ENCODE measurements around the gene TEX22. TPM values are rescaled to one million over a fixed set of nuclear protein-coding genes. Genes with fewer than 3 reads are reported as not detected.

TEX22 gene
- total RNA-seq, 1 donor from 2014 or later: 5.7 TPM

DNA sequence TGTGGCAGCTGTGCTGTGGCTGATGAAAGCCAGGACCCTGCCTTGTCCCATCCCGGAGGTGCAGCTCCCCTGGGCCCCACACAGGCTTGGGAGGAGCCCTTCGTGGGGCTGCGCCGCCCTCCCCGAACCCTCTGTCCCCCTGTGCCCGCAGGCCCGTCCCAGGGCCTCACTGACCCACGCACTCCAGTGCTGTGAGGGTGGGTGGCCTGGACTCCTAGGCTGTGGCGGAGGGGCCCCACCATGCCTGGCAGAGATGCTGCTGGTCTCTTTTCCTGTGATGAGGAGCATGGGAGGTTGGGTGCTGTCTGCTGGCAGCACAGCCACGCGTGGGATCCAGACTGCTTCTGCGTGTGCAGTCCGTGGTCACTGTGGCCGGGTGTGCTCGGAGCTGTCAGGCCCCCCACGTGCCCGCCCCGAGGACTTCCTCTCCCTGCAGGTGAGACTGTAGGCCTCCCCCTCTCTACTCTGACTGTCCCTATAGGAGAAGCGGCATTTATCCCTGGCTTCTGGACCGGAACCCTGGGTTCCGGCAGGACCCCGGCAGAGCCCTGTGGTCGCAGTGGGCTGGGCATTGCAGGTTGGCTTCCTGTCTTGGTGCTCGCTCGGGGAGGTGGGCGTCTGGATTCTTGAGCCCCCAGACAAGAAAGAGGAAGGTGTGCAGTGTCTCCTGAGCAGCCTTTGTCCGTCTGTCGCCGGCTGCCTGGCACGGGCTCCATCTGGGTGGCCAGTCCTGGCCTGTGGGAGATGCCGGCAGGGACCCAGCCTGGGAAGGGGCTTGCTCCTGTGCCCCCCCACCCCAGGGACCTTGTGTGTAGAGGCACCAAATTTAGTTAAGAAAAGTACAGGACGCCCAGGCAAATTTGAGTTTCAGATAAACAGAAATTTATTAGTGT lies 23.6 kb downstream of the TEX22 start:
- no peak for DNase-seq
- peaks cover 16% of the 10 kb centered on the region for H3K36me3 Mint-ChIP-seq (ENCODE audit: low read depth)
- H3K4me1 Mint-ChIP-seq: peaks cover 23% of the 10 kb centered on the region
- peak overlapping the region; percentile 65 for H3K27ac Mint-ChIP-seq
- intact Hi-C loops (cut with micrococcal nuclease): no loop called here
- H3K27me3 Mint-ChIP-seq: no peaks in the 10 kb centered on the region
- no peaks in the 10 kb centered on the region for H3K9me3 Mint-ChIP-seq
- H3K4me3 Mint-ChIP-seq: peak overlapping the region; percentile 94

DNA sequence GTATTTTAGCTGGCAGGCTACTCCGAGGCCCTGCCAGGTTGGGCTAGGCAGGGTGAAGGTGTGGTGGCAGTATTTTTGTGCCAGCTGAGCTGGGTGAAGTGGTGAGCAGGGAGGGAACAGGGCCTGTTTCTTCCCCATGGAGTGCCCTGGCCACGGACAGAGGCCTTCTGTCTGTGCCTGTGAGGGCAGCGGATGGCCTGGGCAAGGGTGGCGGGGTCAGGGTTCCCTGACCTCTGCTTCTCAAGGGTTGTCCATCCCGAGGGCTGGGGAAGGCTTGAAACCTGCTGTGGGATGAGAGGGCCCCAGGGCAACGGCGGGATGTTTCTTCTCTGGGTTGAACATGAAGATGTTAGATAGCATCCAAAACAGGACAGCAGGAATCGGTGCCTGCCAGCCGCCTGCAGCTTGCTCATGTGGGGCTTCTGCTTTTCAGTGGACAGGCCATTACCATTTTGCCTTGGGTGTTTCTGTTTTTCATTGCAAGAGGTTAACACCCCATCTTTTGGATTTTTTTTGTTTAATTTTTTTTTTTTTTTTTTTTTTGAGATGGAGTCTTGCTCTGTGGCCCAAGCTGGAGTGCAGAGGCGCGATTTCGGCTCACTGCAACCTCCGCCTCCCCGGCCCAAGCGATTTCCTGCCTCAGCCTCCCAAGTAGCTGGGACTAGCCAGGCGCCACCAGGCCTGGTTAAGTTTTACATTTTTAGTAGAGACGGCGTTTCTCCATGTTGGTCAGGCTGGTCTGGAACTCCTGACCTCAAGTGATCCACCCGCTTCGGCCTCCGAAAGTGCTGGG lies 24.6 kb downstream of the TEX22 start:
- H3K36me3 Mint-ChIP-seq (ENCODE audit: low read depth): peaks cover 25% of the 10 kb centered on the region
- intact Hi-C loops (cut with micrococcal nuclease): no loop called here
- peaks cover 23% of the 10 kb centered on the region for H3K4me1 Mint-ChIP-seq
- H3K27me3 Mint-ChIP-seq: no peaks in the 10 kb centered on the region
- peak overlapping the region; percentile 64 for H3K27ac Mint-ChIP-seq
- DNase-seq: no peak
- no peaks in the 10 kb centered on the region for H3K9me3 Mint-ChIP-seq
- no peak overlapping the region for H3K4me3 Mint-ChIP-seq

DNA sequence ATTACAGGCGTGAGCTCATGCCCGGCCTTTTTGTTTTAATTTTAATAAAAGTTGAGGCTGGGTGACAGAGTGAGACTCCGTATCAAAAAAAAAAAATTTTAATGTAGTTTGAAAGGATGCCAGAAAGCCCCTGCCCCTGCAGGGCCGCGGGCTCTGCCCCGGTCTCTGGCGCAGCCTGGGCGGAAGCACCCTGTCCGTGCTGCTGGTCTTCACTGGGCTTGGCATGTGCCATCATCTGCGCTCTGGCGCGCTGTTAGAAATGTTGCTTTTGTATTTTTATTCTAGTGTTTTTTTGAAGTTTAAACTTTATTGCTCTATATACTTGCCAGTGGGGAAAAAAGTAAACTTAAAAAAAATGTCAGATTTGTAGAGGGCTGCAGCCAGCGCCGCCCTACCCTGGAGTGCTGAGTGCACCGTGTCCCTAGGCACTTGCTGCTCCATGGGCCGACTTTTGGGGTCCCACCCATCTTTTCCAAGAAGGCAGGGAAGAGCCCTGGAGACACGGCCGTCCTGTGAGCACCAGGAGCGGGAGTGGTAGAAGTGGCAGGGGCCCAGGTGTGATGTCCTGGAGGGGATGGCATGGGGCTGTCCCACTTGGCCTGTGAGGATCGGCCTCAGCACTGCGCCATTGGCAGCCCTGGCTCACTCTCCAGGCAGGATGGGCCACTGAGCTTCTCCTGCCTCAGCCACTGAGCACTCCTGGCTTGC lies 25.3 kb downstream of the TEX22 start:
- Mint-ChIP-seq H3K9me3 (no peaks in the 10 kb centered on the region), H3K4me3 (no peak overlapping the region), H3K36me3 (ENCODE audit: low read depth) (peaks cover 30% of the 10 kb centered on the region), H3K27me3 (no peaks in the 10 kb centered on the region), H3K27ac (peak overlapping the region; percentile 29), H3K4me1 (peaks cover 22% of the 10 kb centered on the region)
- intact Hi-C loops (cut with micrococcal nuclease): no loop called here
- DNase-seq: no peak

DNA sequence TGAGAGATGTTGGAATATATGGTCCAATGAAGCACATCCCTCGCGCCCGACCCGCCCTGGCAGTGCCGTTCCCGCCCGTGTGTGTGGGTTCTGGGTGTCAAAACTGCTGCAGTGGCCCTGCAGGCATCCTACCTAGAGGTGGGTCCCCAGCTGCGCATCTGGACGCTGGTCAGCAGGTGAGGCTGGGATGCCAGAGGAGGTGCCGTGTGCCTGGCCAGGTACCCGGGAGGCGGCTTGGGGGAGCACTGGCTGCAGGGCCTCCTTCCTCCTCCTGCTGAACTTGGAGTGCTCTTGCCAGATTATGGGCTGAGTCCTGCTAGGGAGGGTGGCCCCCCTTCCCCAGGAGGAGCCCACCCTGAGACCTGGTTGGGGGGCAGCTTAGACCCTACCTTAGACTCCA lies 26.5 kb downstream of the TEX22 start:
- Mint-ChIP-seq H3K9me3 (no peaks in the 10 kb centered on the region), H3K4me3 (no peak overlapping the region), H3K27ac (no peak overlapping the region), H3K27me3 (no peaks in the 10 kb centered on the region), H3K4me1 (peaks cover 20% of the 10 kb centered on the region), H3K36me3 (ENCODE audit: low read depth) (peaks cover 36% of the 10 kb centered on the region)
- intact Hi-C loops (cut with micrococcal nuclease): no loop called here
- no peak for DNase-seq

DNA sequence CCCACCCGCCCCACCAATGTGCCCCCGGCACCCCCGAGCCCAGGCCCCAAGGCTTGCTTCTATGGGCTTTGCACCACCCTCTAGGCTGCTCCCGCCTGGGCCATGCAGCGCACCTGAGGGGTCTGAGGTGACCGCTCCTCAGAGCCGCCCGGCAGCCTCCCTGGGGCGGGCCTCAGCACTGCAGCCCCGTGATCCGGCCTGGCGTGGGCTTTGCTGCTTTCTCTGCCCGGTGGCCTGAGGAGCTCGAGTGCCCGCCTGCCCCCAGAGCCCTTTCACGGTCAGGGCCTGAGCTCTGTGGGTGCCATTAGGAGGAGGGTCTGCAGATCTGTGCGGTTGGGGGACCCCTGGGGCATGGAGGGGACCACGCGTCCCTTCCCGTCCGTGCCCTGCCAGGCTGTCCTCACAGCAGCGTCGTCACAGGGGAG lies 27.5 kb downstream of the TEX22 start:
- Mint-ChIP-seq H3K4me3 (no peak overlapping the region), H3K4me1 (peaks cover 19% of the 10 kb centered on the region), H3K9me3 (no peaks in the 10 kb centered on the region), H3K27me3 (no peaks in the 10 kb centered on the region), H3K27ac (no peak overlapping the region), H3K36me3 (ENCODE audit: low read depth) (peaks cover 44% of the 10 kb centered on the region)
- intact Hi-C loops (cut with micrococcal nuclease): no loop called here
- no peak for DNase-seq

DNA sequence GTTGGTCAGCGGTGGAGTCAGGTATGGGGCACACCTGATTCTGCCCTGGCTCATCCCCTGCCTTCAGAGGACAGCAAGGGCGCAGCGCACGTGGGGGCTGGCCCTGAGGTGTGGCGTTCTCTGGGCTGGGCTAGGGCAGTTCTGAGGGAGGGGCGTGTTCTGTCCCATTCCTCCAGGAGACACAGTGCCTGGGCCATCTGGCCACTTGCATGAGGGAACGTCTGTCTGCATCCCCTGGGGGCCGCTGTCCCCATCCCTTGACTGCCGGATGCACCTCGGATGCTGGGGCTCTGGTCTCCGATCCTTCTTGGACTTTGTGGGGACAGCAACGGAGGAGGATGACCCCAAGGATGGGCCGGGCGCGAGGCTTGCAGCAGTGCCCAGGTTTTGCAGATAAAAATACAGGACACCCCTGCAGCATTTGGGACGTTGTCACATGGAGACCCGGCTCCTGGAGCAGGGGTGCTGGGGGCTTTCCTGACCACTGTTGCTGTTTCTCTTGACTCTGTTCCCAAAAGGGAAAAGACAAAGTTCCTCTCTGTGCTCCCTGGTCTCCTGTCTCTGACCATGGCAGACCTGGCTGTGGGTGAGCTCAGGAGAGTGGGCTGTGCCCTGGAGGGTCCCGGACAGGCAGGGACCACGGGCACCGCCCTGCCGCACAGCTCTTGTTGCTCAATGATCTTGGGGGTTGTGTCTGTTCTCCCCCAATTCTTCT lies 28.2 kb downstream of the TEX22 start:
- intact Hi-C loops (cut with micrococcal nuclease): no loop called here
- Mint-ChIP-seq H3K4me3 (no peak overlapping the region), H3K27me3 (no peaks in the 10 kb centered on the region), H3K9me3 (no peaks in the 10 kb centered on the region), H3K27ac (no peak overlapping the region), H3K4me1 (peaks cover 17% of the 10 kb centered on the region), H3K36me3 (ENCODE audit: low read depth) (peaks cover 46% of the 10 kb centered on the region)
- no peak for DNase-seq

DNA sequence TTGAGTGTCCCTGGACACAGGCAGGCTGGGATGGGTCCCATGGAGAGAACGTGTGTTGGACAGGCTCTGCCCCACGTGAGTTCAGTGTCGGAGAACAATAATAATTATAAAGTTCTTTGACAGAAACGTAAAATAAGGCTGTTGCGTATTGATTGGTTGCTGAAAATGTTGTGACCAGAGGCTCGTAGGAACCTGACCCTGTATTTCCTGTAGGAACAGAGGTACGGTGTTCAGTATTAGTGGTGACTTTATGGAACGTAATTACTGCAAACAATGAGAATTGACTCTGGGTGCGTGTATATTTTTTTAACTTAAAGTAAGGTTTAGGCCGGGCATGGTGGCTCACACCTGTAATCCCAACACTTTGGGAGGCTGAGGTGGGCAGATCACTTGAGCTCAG lies 29.1 kb downstream of the TEX22 start:
- Mint-ChIP-seq H3K27ac (no peak overlapping the region), H3K36me3 (ENCODE audit: low read depth) (peaks cover 44% of the 10 kb centered on the region), H3K4me3 (no peak overlapping the region), H3K9me3 (no peaks in the 10 kb centered on the region), H3K27me3 (no peaks in the 10 kb centered on the region), H3K4me1 (peaks cover 10% of the 10 kb centered on the region)
- DNase-seq: no peak
- intact Hi-C loops (cut with micrococcal nuclease): no loop called here

DNA sequence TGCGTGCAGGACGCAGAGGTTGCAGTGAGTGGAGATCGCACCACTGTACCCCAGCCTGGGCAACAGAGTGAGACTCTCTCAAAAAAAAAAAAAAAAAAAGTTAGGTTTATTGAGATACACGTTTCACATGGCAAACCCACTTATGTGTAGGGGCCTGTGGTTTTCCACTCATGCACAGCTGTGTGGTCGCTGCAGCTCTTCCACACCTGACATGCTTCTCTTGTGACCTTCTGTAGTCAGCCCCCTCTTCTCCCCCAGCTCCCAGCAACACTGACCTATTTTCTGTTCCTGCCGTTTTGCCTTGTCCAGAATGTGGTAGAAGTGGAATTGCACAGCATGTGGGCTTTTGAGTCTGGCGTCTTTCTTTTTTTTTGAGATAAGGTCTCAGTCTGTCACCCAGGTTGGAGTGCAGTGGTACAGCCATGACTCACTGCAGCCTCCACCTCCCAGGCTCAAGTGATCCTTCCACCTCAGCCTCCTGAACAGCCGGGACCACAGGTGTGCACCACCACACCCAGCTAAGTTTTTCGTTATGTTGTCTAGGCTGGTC lies 29.7 kb downstream of the TEX22 start:
- peaks cover 6% of the 10 kb centered on the region for H3K4me1 Mint-ChIP-seq
- peak overlapping the region; percentile 25 for H3K27ac Mint-ChIP-seq
- peaks cover 41% of the 10 kb centered on the region for H3K36me3 Mint-ChIP-seq (ENCODE audit: low read depth)
- intact Hi-C loops (cut with micrococcal nuclease): no loop called here
- no peak overlapping the region for H3K4me3 Mint-ChIP-seq
- H3K27me3 Mint-ChIP-seq: no peaks in the 10 kb centered on the region
- DNase-seq: no peak
- H3K9me3 Mint-ChIP-seq: no peaks in the 10 kb centered on the region

DNA sequence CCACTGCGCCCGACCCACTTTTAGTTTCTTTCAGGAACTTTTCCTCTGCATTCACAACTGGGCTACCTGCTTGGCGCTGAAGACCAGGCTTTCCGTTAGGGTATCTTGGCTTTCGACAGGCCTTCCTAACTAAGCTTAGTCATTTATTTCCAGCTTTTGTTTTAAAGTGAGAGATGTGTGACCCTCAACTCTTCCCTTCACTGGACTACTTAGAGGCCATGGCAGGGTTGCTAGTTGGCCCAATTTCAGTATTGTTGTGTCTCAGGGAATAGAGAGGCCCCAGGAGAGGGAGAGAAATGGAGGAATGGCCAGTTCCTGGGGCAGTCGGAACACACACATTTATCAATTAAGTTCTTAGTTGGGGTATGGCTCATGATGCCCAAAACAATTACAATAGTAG lies 31.7 kb downstream of the TEX22 start:
- no peak for DNase-seq
- Mint-ChIP-seq H3K4me3 (no peak overlapping the region), H3K27ac (no peak overlapping the region)

DNA sequence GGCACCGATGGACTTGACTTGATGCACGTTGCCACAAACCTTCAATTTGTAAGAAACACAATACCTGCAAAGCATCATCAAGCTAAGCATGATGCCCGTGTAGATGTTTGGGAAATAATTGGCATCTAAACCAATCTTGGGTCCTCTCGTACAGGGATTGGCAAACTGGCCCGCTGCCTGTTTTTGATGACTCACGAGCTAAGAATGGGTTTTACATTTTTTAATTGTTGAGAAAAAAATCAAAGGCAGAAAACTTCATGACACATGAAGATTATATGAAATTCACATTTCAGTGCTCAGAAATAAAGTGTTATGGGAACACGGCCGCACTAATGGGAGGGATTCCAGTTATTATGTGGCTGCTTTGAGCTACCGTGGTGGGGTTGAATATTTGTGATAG lies 32.2 kb downstream of the TEX22 start:
- Mint-ChIP-seq H3K4me3 (no peak overlapping the region), H3K27ac (no peak overlapping the region), H3K4me1 (peaks cover 8% of the 10 kb centered on the region), H3K9me3 (no peaks in the 10 kb centered on the region), H3K36me3 (ENCODE audit: low read depth) (peaks cover 43% of the 10 kb centered on the region), H3K27me3 (no peaks in the 10 kb centered on the region)
- DNase-seq: no peak
- intact Hi-C loops (cut with micrococcal nuclease): no loop called here

More for the DNA sequence above, 31.7 kb downstream of the TEX22 start:
- intact Hi-C loops (cut with micrococcal nuclease): no loop called here
- Mint-ChIP-seq H3K36me3 (ENCODE audit: low read depth) (peaks cover 41% of the 10 kb centered on the region), H3K27me3 (no peaks in the 10 kb centered on the region), H3K9me3 (no peaks in the 10 kb centered on the region), H3K4me1 (peaks cover 6% of the 10 kb centered on the region)

DNA sequence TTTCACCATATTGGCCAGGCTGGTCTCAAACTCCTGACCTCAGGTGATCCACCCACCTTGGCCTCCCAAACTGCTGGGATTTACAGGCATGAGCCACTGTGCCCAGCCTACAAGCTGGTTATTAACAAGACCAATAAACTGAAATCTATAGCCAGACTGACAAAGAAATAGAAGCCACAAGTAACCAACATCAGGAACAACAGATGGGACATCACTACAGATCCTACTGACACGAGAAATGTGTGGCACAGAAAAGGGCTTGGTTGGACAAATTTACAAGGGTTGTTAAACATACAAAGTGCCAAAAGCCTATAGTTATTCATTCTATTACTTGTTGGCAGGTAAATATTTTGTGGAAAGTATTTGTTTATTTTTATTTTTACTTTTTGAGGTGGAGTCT lies 32.9 kb downstream of the TEX22 start:
- no peak for DNase-seq
- intact Hi-C loops (cut with micrococcal nuclease): no loop called here
- H3K27ac Mint-ChIP-seq: no peak overlapping the region
- H3K9me3 Mint-ChIP-seq: no peaks in the 10 kb centered on the region
- H3K36me3 Mint-ChIP-seq (ENCODE audit: low read depth): peaks cover 44% of the 10 kb centered on the region
- no peak overlapping the region for H3K4me3 Mint-ChIP-seq
- H3K27me3 Mint-ChIP-seq: no peaks in the 10 kb centered on the region
- peaks cover 8% of the 10 kb centered on the region for H3K4me1 Mint-ChIP-seq

DNA sequence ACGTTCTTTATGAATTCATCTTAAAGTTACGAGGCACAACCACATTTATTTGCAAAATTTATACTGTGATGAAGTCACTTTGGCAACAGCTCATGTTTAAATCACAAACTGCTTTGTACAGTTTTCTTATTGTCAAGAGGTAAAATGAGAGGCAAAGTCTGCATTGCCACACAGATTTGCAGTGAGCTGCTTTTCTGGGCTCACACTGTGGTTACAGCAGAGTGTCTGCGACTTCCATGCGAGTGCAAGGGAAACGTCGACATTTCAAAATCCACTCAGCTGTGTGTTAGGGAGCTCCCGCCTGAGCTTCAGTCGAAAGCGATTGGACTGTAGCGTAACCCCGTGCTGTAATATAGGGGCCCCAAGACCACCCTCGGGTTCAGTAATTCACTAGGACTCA lies 34.3 kb downstream of the TEX22 start:
- Mint-ChIP-seq H3K9me3 (no peaks in the 10 kb centered on the region), H3K36me3 (ENCODE audit: low read depth) (peaks cover 35% of the 10 kb centered on the region), H3K27me3 (no peaks in the 10 kb centered on the region), H3K4me3 (no peak overlapping the region), H3K27ac (no peak overlapping the region), H3K4me1 (peaks cover 8% of the 10 kb centered on the region)
- DNase-seq: no peak
- intact Hi-C loops (cut with micrococcal nuclease): no loop called here

DNA sequence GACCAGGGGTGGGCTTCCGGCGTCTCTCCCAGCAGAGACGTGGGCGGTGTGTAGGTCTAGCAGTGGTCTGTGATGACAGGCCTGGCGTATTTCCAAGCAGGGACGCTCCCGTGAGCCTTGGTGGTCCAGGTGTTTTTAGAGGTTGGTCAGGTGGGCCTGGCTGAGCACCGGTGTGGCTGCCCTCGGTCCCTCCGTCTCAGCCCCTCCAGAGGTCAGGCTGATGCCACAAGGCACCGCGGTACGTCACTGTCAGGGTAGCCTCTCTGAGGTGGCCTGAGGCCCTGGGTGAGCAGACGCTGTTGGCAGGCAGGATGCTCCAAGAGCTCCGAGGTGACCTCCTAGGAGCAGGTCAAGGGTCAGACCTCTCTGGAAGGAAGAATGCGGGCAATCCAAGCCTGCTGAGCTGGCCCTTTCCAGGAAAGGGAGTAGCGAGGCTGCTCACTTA lies 34.8 kb downstream of the TEX22 start:
- no peak overlapping the region for H3K4me3 Mint-ChIP-seq
- peaks cover 31% of the 10 kb centered on the region for H3K36me3 Mint-ChIP-seq (ENCODE audit: low read depth)
- intact Hi-C loops (cut with micrococcal nuclease): no loop called here
- peaks cover 6% of the 10 kb centered on the region for H3K4me1 Mint-ChIP-seq
- H3K27me3 Mint-ChIP-seq: no peaks in the 10 kb centered on the region
- DNase-seq: no peak
- H3K27ac Mint-ChIP-seq: no peak overlapping the region
- no peaks in the 10 kb centered on the region for H3K9me3 Mint-ChIP-seq

All from activated CD4-positive, alpha-beta T cell treated with anti-CD3 and anti-CD28 coated beads, Interleukin-2, amount 10 ng/mL, durations not matched to agents 24 days and 14 days (primary cell).